ENCODE measurements around the gene TTC7B.

DNA sequence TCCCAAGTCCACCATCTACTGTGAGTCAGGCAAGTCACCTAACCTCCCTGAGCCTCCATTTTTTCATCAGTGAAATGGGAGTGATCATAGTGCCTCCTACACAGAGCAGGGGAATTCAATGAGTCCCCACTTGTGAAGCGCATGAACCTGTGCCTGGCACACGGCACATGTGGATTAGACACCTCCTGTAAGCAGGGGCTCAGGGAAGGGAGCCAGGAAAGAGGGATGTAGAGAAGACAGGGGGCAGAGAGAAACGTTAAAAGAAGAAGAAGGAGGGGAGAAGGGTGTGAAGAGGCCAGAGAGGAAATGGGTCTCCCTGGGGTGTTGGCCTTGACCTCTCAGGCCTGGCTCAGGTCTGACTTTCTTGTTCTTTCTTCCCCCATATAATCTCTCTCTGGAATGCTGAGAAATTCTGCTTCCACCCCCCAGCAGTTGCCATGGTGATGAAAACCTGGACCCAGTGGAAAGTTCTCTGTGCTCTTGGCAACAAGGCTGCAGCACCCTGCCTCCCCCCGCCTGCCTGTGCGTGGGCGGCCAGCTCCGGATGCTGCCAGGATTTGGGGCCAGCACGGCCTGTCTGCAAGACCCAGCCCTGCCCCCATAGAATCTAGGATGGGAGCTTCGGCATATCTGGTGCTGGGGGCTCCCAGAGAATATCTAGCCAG lies 324.9 kb downstream of the TTC7B start:
- TF ChIP-seq, protein P1, sequence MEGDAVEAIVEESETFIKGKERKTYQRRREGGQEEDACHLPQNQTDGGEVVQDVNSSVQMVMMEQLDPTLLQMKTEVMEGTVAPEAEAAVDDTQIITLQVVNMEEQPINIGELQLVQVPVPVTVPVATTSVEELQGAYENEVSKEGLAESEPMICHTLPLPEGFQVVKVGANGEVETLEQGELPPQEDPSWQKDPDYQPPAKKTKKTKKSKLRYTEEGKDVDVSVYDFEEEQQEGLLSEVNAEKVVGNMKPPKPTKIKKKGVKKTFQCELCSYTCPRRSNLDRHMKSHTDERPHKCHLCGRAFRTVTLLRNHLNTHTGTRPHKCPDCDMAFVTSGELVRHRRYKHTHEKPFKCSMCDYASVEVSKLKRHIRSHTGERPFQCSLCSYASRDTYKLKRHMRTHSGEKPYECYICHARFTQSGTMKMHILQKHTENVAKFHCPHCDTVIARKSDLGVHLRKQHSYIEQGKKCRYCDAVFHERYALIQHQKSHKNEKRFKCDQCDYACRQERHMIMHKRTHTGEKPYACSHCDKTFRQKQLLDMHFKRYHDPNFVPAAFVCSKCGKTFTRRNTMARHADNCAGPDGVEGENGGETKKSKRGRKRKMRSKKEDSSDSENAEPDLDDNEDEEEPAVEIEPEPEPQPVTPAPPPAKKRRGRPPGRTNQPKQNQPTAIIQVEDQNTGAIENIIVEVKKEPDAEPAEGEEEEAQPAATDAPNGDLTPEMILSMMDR (IDR thresholded peaks at IDR 0.05): no peak
- TF ChIP-seq EZH2phosphoT487 (IDR thresholded peaks at IDR 0.05): no peak

Measured in neural progenitor cell (in vitro differentiated cells).